Loucy (cell line): ENCODE data around the gene HOXA3.

Experiments used
- H2AFZ ChIP-seq: fragments of 200-600 bp; sonication (generic); 2 replicates; pipeline ENCODE4 v1.6.0; 2016; ENCODE audit warnings: antibody characterized with exemption, mild to moderate bottlenecking, low read length, moderate library complexity
- H3F3A ChIP-seq: fragments of 200-600 bp; 2 replicates; pipeline ENCODE4 v1.6.0; 2016; ENCODE audit warnings: antibody characterized with exemption, low read depth, mild to moderate bottlenecking
- H3K27me3 ChIP-seq: fragments of 200-600 bp; sonication (generic); 2 replicates; pipeline ENCODE4 v1.6.1; 2014; ENCODE audit warnings: low read length, mild to moderate bottlenecking; ENCODE audit not compliant: insufficient read depth, poor library complexity, severe bottlenecking
- H3K36me3 ChIP-seq: fragments of 200-600 bp; sonication (generic); 2 replicates; pipeline ENCODE4 v1.6.1; 2016; ENCODE audit warnings: low read length; ENCODE audit not compliant: insufficient read depth
- H3K4me1 ChIP-seq: fragments of 200-600 bp; sonication (generic); 2 replicates; pipeline ENCODE4 v1.5.1; 2014; ENCODE audit warnings: low read length, mild to moderate bottlenecking; ENCODE audit not compliant: insufficient read depth, poor library complexity, severe bottlenecking
- H3K4me2 ChIP-seq: fragments of 200-600 bp; sonication (generic); 2 replicates; pipeline ENCODE4 v1.6.0; 2014; ENCODE audit warnings: antibody characterized with exemption, low read length, low read depth, mild to moderate bottlenecking; ENCODE audit not compliant: poor library complexity, severe bottlenecking
- H3K4me3 ChIP-seq: fragments of 200-600 bp; sonication (generic); 2 replicates; pipeline ENCODE4 v1.5.1; 2014; ENCODE audit warnings: low read length, mild to moderate bottlenecking, mixed read lengths; ENCODE audit not compliant: poor library complexity, severe bottlenecking
- H3K79me2 ChIP-seq: fragments of 200-600 bp; sonication (generic); 2 replicates; pipeline ENCODE4 v1.6.1; 2014; ENCODE audit warnings: low read length; ENCODE audit not compliant: insufficient read depth
- H3K9ac ChIP-seq: fragments of 200-600 bp; sonication (generic); 2 replicates; pipeline ENCODE4 v1.6.0; 2014; ENCODE audit warnings: mild to moderate bottlenecking, low read depth, low read length, moderate library complexity; ENCODE audit not compliant: poor library complexity, severe bottlenecking
- H3K9me2 ChIP-seq: fragments of 200-600 bp; sonication (generic); replicated peaks from 2 replicates; pipeline ENCODE4 v1.6.1; 2016; ENCODE audit warnings: low read depth, low read length, mixed read lengths
- H3K9me3 ChIP-seq: fragments of 200-600 bp; sonication (generic); 2 replicates; pipeline ENCODE4 v1.6.1; 2014; ENCODE audit warnings: mild to moderate bottlenecking, antibody characterized with exemption, low read length, low read depth; ENCODE audit not compliant: insufficient read depth
- H4K20me1 ChIP-seq: fragments of 200-600 bp; sonication (generic); 2 replicates; pipeline ENCODE4 v1.6.0; 2014; ENCODE audit warnings: antibody characterized with exemption, low read length, mild to moderate bottlenecking; ENCODE audit not compliant: insufficient read depth, poor library complexity, severe bottlenecking
- EZH2phosphoT487 ChIP-seq: fragments of 200-600 bp; IDR thresholded peaks from 2 replicates; pipeline ENCODE4 v1.6.1; 2018; ENCODE audit warnings: antibody characterized with exemption, mild to moderate bottlenecking, moderate library complexity, borderline replicate concordance
- TF ChIP-seq, protein P1 (sequence below): fragments of 200-600 bp; sonication (generic); conservative IDR thresholded peaks from 2 replicates; pipeline ENCODE4 v1.5.1; 2014; ENCODE audit warnings: mild to moderate bottlenecking, antibody characterized with exemption, low read length

The HOXA3 gene

DNA sequence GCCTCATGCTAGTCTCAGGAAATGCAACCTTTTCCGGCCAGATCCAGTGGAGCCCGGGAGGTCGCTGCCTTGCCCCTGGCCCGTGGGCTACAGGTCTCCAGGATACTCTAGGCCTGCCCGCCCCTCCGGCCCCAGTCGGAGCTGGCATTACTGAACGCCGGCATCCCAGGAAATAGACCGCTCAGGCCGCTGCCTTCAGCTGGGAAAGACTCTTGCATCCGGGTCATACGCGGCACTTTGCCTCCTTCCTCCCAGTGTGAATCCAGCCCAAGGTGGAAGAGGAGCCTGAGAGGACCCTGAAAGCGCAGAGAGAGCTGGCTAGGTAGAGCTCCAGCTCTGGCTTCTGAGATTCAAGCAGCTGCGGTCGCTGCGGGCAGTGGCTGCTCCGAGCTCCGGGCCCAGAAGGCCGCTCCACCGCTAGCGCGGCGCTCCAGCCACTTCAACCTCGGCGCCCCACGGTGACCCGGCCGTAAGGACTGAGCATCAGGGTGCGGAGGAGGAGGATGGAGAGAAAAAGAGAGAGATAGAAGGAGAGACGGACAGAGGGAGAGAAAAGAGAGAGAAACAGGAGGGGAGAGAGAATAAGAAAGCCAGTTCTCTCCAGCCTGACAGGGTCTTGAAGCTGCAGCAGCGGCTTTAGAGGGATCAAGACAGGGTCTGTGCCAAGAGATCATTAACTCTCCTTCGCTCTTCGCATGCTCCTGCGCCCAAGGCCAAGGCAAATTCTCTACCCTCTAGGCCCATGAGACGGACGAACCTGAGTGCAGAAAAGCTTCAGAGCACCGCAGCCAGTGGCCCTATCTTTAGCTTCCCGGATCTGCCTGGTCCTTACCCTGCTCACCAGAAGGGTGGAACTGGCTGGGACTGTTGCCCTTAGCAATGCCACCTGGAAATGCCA is 23.5 kb upstream of the HOXA3 start:
- H3F3A ChIP-seq: 0 out of 2 replicates have a peak, but pooled peaks cover 5% of the 10 kb centered on the region
- H3K27me3 ChIP-seq: peaks cover 45% of the 10 kb centered on the region
- peak overlapping the region; percentile 98 for H3K4me2 ChIP-seq
- H3K9me3 ChIP-seq: no peaks in the 10 kb centered on the region
- no peak overlapping the region for H2AFZ ChIP-seq
- H3K9me2 ChIP-seq: no peaks in the 10 kb centered on the region
- H3K36me3 ChIP-seq: peaks cover 18% of the 10 kb centered on the region
- peak overlapping the region; percentile 99 for H3K9ac ChIP-seq
- H3K79me2 ChIP-seq: peaks cover 100% of the 10 kb centered on the region
- H3K4me3 ChIP-seq: peak overlapping the region; percentile 94
- no peak for TF ChIP-seq EZH2phosphoT487
- TF ChIP-seq, protein P1, sequence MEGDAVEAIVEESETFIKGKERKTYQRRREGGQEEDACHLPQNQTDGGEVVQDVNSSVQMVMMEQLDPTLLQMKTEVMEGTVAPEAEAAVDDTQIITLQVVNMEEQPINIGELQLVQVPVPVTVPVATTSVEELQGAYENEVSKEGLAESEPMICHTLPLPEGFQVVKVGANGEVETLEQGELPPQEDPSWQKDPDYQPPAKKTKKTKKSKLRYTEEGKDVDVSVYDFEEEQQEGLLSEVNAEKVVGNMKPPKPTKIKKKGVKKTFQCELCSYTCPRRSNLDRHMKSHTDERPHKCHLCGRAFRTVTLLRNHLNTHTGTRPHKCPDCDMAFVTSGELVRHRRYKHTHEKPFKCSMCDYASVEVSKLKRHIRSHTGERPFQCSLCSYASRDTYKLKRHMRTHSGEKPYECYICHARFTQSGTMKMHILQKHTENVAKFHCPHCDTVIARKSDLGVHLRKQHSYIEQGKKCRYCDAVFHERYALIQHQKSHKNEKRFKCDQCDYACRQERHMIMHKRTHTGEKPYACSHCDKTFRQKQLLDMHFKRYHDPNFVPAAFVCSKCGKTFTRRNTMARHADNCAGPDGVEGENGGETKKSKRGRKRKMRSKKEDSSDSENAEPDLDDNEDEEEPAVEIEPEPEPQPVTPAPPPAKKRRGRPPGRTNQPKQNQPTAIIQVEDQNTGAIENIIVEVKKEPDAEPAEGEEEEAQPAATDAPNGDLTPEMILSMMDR: no peak
- peaks cover 75% of the 10 kb centered on the region for H4K20me1 ChIP-seq
- H3K4me1 ChIP-seq: peaks cover 36% of the 10 kb centered on the region

DNA sequence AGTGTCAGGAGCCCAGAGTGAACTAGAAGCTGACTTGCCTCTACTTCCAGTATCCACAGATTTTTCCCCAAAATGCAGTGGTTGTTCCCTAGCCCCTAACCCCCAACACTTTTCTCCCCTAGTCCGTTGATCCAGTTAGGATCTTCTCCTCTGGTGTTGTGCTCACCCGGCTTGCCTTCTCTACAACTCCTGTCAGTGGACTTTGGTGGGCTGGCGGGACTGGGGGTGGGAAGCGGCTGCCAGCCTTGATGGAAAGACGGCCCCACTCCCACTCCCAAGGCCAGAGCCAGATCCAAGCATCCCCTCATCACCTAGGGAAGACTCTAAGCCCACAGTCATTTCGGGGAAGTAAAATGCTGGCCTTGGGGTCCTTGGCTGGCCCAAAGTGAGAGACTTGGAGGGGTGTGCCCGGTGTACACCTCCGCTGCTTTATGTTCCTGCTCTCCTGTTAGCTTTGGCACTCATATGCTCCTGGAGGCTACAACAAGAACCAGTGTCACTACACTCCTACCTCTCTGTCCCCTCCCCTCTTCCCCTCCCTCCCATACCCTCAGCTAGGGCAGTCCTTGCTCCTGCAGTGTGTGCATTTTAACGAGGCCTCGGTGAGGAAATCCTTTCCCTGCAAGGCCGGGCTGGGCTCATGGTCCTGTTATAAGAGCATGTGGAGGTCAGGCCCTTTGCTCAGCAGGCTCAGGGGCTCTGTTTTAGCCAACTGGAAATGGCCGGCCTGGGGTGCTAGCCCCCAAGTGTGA is 22.7 kb upstream of the HOXA3 start:
- Histone ChIP-seq H3K4me3 (peak overlapping the region; percentile 94), H4K20me1 (peaks cover 76% of the 10 kb centered on the region), H3K79me2 (peaks cover 100% of the 10 kb centered on the region), H3F3A (0 out of 2 replicates have a peak, but pooled peaks cover 4% of the 10 kb centered on the region), H3K36me3 (peaks cover 24% of the 10 kb centered on the region), H3K27me3 (peaks cover 51% of the 10 kb centered on the region), H3K4me1 (peaks cover 28% of the 10 kb centered on the region), H3K4me2 (peak overlapping the region; percentile 98), H3K9me3 (no peaks in the 10 kb centered on the region), H2AFZ (no peak overlapping the region), H3K9ac (peak overlapping the region; percentile 99), H3K9me2 (no peaks in the 10 kb centered on the region)
- TF ChIP-seq, protein P1: no peak
- TF ChIP-seq EZH2phosphoT487: no peak

DNA sequence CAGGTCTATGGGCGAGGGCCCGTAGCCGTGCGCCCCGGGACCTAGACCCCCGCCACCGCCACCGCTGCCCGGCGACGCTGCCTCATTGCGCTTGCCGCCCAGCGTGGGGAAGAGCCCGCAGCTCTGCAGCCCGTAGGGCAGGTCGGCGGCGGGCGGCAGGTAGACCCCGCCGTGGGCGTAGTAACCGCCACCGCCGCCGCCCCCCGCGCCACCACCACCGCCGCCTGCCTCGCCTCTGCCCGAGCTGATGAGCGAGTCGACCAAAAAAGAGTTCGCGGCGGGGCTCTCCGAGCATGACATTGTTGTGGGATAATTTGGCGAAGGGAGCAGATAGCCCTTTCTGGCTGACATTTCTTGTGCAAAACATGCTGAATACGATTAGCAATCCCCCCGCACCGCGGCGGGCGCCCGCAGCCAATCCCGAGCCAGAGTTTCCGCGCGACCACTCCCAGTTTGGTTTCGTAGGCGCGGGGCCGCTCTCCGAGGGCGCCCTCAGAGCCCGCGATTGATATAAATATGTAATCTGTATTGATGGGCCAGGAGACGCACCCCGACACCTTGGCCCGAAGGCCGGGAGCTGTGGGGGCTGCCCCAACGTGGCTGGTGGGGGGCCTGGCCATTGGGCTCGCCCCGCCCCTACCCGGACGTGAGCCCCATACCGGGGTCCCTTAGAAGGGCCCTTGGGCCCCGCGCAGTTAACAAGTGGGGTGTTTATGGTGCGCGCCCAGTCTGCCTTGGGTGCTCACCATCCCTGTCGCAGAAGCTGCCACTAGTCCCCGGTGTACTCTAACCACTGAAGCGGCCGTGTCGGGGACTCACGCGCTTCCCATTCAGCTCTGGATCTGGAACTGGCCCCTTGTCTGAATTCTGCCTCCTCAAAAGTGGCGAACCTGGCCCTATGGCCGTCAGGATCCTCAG is 21.8 kb upstream of the HOXA3 start, which contains the start of gene HOXA10:
HOXA10 (minus strand) TSS at position 365 of the 918 bp plus-strand sequence; CDS start at position 351, 14 bp downstream.
- H3K36me3 ChIP-seq: peaks cover 24% of the 10 kb centered on the region
- no peak for TF ChIP-seq EZH2phosphoT487
- TF ChIP-seq, protein P1: no peak
- peak within 1 kb of the TSS; percentile 94 for H3K4me3 ChIP-seq
- no peaks in the 10 kb centered on the region for H3K9me3 ChIP-seq
- 0 out of 2 replicates have a peak, but pooled peaks cover 3% of the 10 kb centered on the region for H3F3A ChIP-seq
- H4K20me1 ChIP-seq: peaks cover 78% of the 10 kb centered on the region
- H3K4me1 ChIP-seq: peaks cover 28% of the 10 kb centered on the region
- peak within 1 kb of the TSS; percentile 98 for H3K4me2 ChIP-seq
- no peak within 1 kb of the TSS for H2AFZ ChIP-seq
- H3K27me3 ChIP-seq: peaks cover 52% of the 10 kb centered on the region
- H3K79me2 ChIP-seq: peaks cover 100% of the 10 kb centered on the region
- H3K9me2 ChIP-seq: no peaks in the 10 kb centered on the region
- peak within 1 kb of the TSS; percentile 99 for H3K9ac ChIP-seq
